D341Med (cell line): Measurements from ENCODE around the gene LYPD4.

Source experiments
- DNase-seq: peaks from one replicate; pipeline ENCODE4 v3.0.0; 2012; ENCODE audit warnings: low spot score

LYPD4 gene

GRCh38 chr19:41850381-41850780 is 5.9 kb upstream of the LYPD4 start:
- DNase-seq, result no peak

GRCh38 chr19:41849067-41849466 is 4.6 kb upstream of the LYPD4 start:
- no peak for DNase-seq

GRCh38 chr19:41848666-41849065 is 4.2 kb upstream of the LYPD4 start:
- no peak for DNase-seq

- no peak for DNase-seq
Observed at GRCh38 chr19:41847351-41848105, 3.0 kb upstream of the LYPD4 start.

GRCh38 chr19:41845051-41845590 is 638 bp upstream of the LYPD4 start:
- no peak for DNase-seq

GRCh38 chr19:41845001-41845050 is 343 bp upstream of the LYPD4 start, which contains the start of gene DMRTC2:
Gene DMRTC2, plus strand, starts transcription at chr19:41845042. Its CDS starts 2,387 bp downstream, at chr19:41847429.
- no peak for DNase-seq

GRCh38 chr19:41843371-41843770 is 1.1 kb downstream of the LYPD4 start:
- DNase-seq, result no peak

- no peak for DNase-seq
Observed at GRCh38 chr19:41839211-41839610, 5.3 kb downstream of the LYPD4 start.

- DNase-seq, result no peak
Observed at GRCh38 chr19:41837981-41838708, 6.3 kb downstream of the LYPD4 start.

- peak; percentile 80 for DNase-seq
Observed at GRCh38 chr19:41821003-41821735, 23.3 kb downstream of the LYPD4 start.

- DNase-seq, result no peak
Observed at GRCh38 chr19:41816761-41817160, 27.7 kb downstream of the LYPD4 start.

GRCh38 chr19:41815301-41815700 is 29.2 kb downstream of the LYPD4 start:
- no peak for DNase-seq

- no peak for DNase-seq
Observed at GRCh38 chr19:41813911-41814310, 30.6 kb downstream of the LYPD4 start.

- no peak for DNase-seq
Observed at GRCh38 chr19:41811981-41812380, 32.5 kb downstream of the LYPD4 start.

- DNase-seq, result no peak
Observed at GRCh38 chr19:41811036-41811435, 33.4 kb downstream of the LYPD4 start.

GRCh38 chr19:41810301-41810700 is 34.2 kb downstream of the LYPD4 start:
- no peak for DNase-seq

- no peak for DNase-seq
Observed at GRCh38 chr19:41808663-41809566, 35.6 kb downstream of the LYPD4 start.

- DNase-seq, result no peak
Observed at GRCh38 chr19:41807176-41807575, 37.3 kb downstream of the LYPD4 start.

GRCh38 chr19:41804336-41804735 is 40.1 kb downstream of the LYPD4 start:
- no peak for DNase-seq

- DNase-seq, result no peak
Observed at GRCh38 chr19:41802770-41803169, 41.7 kb downstream of the LYPD4 start.

- no peak for DNase-seq
Observed at GRCh38 chr19:41801792-41802211, 42.7 kb downstream of the LYPD4 start.

- no peak for DNase-seq
Observed at GRCh38 chr19:41801031-41801430, 43.5 kb downstream of the LYPD4 start.
